ENCODE measurements around the gene COL4A2. TPM values are rescaled to one million over a fixed set of nuclear protein-coding genes. Genes with fewer than 3 reads are reported as not detected.
A peak's percentile ranks its signal among the peaks of the same experiment; 100 is the strongest.

COL4A2 gene
- total RNA-seq, 1 experiment from 2014 or later = 6.1 TPM

DNA sequence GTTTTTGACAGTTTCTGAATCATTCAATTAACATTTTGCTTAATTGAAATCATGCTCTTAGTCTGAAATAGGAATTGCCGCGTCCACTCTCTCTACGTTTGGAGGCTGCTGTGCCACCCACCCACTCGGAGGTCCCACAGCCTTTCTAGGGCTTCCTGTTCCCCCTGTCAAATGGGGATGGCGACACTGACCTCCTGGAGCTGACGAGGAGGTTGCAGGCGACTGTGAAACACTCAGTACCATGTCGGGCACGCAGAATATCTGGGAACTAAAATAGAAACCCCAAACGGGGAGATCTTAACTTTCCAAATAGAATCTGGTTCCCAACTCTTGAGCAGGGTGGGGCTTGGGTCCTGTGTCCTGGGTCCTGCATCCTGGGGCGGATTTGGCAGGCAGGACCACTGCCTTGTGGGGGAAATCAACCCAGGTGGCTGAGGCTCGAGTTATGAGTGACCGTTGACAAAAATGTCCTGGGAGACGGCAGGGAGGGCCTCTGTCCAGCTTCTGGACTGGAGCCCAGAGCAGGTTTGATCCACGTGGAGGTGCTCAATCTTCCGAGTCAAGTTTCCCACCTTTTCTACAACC lies 129.8 kb downstream of the COL4A2 start:
- in situ Hi-C loops (cut with HindIII; ENCODE audit: low sequenced_read_pairs) = no loop called here
- DNase-seq (ENCODE audit: low spot score) = no peak

- in situ Hi-C loops (cut with HindIII; ENCODE audit: low sequenced_read_pairs) = no loop called here
- no peak for DNase-seq (ENCODE audit: low spot score)
These were observed 131.1 kb downstream of the COL4A2 start for GRCh38 chr13:110438211-110438610.

DNA sequence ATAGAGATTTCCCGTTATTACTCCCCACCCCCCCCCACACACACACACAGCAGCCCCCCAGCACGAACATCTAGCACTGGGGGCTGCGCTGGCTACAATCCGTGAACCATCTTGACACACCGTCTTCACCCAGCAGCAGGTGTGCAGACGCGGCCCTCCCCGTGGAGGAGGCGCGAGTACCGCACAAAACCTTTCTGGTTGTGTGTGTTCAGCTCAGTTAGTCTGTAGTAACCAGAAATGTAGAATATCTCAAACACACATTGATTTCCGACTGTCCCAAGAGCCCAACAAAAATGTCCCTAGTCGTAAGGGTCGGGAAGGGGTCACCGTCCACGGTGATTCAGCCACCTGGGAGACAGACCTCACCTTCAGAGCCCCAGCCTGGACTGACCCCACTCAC lies 131.7 kb downstream of the COL4A2 start:
- in situ Hi-C loops (cut with HindIII; ENCODE audit: low sequenced_read_pairs) = no loop called here
- DNase-seq (ENCODE audit: low spot score) = no peak

GRCh38 chr13:110440946-110441731 lies 134.1 kb downstream of the COL4A2 start:
- DNase-seq (ENCODE audit: low spot score) = no peak
- in situ Hi-C loops (cut with HindIII; ENCODE audit: low sequenced_read_pairs) = no loop called here

DNA sequence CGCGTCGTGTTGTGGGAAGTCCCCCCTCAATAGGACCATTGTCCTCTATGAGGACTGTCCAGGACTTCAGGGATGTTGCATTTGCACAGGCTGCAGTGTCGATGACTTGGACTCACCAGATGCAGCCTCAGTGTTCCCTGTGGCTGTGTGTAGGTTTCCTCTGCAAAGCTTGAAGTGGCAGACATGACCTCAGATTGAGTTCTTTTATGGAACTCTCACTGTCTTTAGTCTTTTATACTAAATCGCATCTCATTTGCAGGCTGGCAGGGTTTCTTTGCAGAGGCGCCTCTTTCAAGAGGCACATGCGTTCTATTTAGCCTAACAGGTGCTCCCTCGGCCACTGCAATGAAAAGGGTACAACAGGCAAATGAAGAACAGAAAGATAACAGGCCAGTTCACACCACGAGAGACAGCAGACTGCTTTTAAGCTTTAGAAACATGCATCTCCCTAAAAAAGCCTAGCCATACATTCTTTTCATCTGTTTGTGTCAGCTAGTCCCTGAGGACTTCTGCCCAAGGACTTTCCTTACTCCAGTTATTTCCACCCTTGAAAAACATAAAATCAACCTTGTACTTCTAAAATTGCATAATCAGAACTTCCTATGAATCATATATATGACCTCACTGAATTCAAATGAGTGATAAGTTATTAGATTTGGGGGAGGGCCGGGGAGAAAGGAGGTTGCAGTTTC lies 136.0 kb downstream of the COL4A2 start:
- in situ Hi-C loops (cut with HindIII; ENCODE audit: low sequenced_read_pairs) = no loop called here
- DNase-seq (ENCODE audit: low spot score) = no peak

GRCh38 chr13:110443622-110444225 lies 136.6 kb downstream of the COL4A2 start:
- in situ Hi-C loops (cut with HindIII; ENCODE audit: low sequenced_read_pairs) = no loop called here
- no peak for DNase-seq (ENCODE audit: low spot score)

- DNase-seq (ENCODE audit: low spot score) = peak; percentile 36
- in situ Hi-C loops (cut with HindIII; ENCODE audit: low sequenced_read_pairs) = no loop called here
These were observed 137.2 kb downstream of the COL4A2 start for GRCh38 chr13:110444226-110444653.

- in situ Hi-C loops (cut with HindIII; ENCODE audit: low sequenced_read_pairs) = no loop called here
- no peak for DNase-seq (ENCODE audit: low spot score)
These were observed 138.1 kb downstream of the COL4A2 start for GRCh38 chr13:110445183-110445582.

- in situ Hi-C loops (cut with HindIII; ENCODE audit: low sequenced_read_pairs) = no loop called here
- no peak for DNase-seq (ENCODE audit: low spot score)
These were observed 138.9 kb downstream of the COL4A2 start for GRCh38 chr13:110445722-110446574.

- no peak for DNase-seq (ENCODE audit: low spot score)
- in situ Hi-C loops (cut with HindIII; ENCODE audit: low sequenced_read_pairs) = no loop called here
These were observed 139.4 kb downstream of the COL4A2 start for GRCh38 chr13:110446575-110446890.

DNA sequence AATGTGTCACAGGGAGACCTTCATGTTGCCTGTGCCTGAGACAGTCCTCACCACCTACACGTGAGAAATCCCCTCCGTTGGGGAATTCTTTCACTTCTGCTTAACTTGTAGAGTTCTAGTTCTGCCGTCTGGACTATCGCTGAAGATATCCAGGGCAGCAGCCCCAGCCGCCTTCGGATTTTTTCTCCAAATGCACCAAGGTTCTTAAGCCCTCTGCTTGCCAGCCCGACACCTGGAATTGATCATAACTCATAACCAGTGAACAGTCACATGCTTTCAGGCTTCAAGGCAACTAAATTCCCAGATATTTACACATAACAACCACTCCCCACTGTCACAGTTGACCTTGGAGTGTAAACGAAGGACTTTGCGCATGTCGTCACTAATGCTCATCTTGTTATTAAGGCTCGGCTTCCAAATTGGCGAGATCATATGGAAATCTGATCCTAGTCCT lies 140.0 kb downstream of the COL4A2 start:
- no peak for DNase-seq (ENCODE audit: low spot score)
- in situ Hi-C loops (cut with HindIII; ENCODE audit: low sequenced_read_pairs) = no loop called here

DNA sequence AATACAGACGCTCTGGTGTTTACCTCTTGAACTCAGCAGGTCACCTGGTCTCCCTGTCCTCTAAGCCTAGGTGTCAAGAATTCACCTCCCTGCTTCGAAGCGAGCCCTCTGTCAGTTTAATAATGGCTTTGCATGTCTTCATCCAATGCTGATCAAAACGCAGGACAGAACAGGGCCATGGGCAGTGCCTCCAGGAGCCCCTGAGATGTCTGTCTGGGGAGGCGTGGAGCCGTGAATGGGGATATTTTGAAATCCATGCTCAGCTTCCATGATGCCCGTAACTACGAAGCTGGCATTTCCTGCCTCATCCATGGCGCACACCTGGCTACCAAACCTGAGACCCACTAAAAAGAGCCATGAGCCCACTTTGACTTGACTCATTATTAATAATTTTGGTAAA lies 140.7 kb downstream of the COL4A2 start:
- in situ Hi-C loops (cut with HindIII; ENCODE audit: low sequenced_read_pairs) = no loop called here
- no peak for DNase-seq (ENCODE audit: low spot score)

GRCh38 chr13:110448230-110448629 lies 141.1 kb downstream of the COL4A2 start:
- in situ Hi-C loops (cut with HindIII; ENCODE audit: low sequenced_read_pairs) = no loop called here
- no peak for DNase-seq (ENCODE audit: low spot score)

GRCh38 chr13:110448677-110449076 lies 141.6 kb downstream of the COL4A2 start:
- in situ Hi-C loops (cut with HindIII; ENCODE audit: low sequenced_read_pairs) = no loop called here
- no peak for DNase-seq (ENCODE audit: low spot score)

DNA sequence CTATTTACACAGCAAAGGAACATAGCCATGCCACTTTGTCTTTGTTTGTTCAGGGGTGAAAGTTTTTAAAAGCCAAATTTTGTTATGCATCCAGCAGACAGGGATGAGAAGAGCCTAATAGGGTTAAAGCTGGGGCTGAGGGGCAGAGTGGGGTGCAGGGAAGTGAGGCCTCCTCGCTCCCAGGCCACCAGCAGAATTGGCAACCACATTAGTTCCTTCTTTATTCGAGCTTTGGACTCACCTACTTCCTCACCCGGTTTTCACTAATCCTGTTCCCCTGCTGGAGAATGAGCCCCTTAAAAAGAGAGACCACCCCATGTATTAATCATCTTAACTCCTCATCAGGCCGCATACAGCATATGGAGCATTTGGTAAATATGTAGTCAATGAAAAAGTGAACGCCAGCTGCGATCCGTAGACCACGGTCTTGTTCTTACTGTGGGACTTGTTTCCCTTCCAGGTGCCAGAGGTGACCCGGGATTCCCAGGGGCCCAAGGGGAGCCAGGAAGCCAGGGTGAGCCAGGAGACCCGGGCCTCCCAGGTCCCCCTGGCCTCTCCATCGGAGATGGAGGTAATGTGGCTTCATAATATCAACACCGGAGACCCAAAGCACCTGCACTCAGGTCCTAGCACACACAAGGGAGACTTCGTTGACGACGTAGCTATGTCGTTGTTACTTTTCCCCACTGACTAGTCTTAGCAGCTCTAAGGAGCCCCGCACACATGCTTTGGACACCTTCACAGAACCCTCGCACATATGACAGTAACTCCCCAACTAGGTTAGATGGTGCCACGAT lies 142.3 kb downstream of the COL4A2 start:
- in situ Hi-C loops (cut with HindIII; ENCODE audit: low sequenced_read_pairs) = no loop called here
- no peak for DNase-seq (ENCODE audit: low spot score)

DNA sequence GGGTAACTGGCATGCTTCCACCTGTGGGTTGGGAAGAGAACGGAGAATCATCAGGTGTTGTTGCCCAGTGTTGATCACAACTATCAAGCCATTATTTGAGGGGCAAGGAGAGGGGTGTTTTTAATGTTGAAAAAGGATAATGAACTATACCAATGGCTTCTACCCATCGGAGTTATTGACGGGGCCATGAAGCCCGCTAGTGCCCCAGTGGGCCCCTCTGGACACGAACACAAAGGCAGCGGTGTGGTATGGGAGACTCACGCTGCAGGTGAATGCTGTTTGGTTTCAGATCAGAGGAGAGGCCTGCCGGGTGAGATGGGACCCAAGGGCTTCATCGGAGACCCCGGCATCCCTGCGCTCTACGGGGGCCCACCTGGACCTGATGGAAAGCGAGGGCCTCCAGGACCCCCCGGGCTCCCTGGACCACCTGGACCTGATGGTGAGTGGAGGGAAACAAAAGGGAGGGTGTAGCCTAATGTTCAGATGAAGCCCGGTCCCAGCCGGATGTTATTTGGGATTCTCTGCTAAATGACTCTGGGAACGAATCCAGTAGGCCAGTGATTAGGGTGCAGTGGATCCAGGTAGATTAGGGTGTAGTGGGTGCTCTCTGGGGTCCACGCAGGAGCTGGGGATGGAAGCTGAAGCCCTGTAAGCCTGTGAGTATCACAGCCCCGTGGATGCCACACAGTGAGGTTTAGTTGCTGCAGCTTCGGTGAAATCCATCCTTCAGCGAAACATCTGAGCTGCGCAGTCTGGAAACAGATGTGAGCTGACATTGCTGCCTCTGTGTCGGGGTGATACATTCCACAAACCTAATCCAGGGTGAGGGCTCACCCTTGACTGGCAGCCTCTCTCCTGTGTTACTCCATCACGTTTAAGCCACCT lies 143.2 kb downstream of the COL4A2 start:
- DNase-seq (ENCODE audit: low spot score) = no peak
- in situ Hi-C loops (cut with HindIII; ENCODE audit: low sequenced_read_pairs) = no loop called here

DNA sequence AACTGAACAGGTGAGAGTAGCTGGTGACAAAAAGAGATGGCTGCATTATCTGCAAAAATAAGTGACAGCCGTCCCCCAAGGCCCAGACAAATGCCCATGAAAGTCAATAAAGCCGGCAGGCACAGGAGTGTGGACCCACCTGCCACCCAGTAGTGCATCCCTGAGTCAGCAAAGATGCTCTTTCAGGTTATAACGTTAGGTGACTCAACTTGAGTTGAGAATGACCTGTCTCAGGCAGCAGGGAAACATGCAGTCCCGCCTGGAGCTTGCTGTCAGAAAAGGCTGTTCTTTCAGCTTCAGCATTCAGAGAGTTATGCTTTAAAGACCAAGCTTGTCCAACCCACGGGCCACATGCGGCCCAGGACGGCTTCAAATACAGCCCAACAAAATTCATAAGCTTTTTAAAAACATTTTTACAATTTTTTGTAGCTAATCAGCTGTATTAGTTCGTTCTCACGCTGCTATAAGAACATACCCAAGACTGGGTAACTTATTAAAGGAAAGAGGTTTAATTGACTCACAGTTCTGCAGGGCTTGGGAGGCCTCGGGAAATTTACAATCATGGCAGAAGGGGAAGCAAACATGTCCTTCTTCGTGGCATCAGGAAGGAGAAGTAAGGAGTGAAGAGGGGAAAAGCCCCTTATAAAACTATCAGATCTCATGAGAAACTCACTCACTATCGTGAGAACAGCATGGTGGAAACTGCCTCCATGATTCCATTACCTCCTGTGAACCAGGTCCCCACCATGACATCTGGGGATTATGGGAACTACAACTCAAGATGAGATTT lies 144.1 kb downstream of the COL4A2 start:
- DNase-seq (ENCODE audit: low spot score) = no peak
- in situ Hi-C loops (cut with HindIII; ENCODE audit: low sequenced_read_pairs) = no loop called here
